HG03378 (cell line): ENCODE data around the gene ANO10.

ENCODE experiments used
- ATAC-seq: cut with Tn5 transposase; IDR thresholded peaks from one replicate; pipeline ENCODE4 v1.9.1; 2021; ENCODE audit warnings: mild to moderate bottlenecking, moderate library complexity; ENCODE audit not compliant: unreplicated experiment

Gene ANO10

GRCh38 chr3:43426388-43426787 lies 195.4 kb downstream of the ANO10 start:
- ATAC-seq: no peak

- no peak for ATAC-seq
Observed at GRCh38 chr3:43425829-43426228, 196.0 kb downstream of the ANO10 start.

DNA sequence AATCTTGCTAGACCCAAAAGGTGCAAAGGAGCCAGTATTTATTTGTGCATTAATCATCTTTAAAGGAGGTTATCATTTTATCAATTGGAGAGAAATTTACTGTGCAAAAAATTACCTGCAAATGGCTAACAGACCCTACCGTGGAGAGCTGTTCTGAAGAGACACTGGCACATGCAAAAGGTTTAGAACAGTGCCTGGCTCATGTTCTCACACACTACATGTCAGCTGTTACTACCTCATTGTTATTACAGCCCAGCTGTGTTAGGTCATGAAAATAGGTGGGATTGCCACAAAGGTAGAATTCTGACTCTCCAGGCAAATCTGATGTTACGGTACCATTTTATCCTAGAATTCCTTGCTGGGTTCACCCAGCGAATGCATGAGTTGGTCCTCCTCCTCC lies 198.2 kb downstream of the ANO10 start:
- ATAC-seq: no peak

GRCh38 chr3:43423142-43423541 lies 198.7 kb downstream of the ANO10 start:
- no peak for ATAC-seq

- no peak for ATAC-seq
Observed at GRCh38 chr3:43418601-43419272, 203.1 kb downstream of the ANO10 start.

GRCh38 chr3:43417133-43417532 lies 204.7 kb downstream of the ANO10 start:
- ATAC-seq: no peak

DNA sequence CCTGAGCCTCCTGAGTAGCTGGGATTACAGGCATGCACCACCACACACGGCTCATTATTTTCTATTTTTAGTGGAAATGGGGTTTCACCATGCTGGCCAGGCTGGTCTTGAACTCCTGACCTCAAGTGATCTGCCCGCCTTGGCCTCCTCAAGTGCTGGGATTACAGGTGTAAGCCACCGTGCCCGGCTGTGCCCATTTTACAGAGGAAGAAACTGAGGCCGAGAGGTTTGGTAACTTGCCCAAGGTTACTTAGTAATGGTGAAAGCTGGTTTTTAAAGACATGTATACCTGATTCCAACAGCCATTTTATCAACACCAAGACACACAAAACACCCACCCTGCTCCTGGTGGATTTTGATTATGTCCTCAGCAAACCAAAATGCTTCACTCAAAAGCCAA lies 206.7 kb downstream of the ANO10 start:
- ATAC-seq: no peak

DNA sequence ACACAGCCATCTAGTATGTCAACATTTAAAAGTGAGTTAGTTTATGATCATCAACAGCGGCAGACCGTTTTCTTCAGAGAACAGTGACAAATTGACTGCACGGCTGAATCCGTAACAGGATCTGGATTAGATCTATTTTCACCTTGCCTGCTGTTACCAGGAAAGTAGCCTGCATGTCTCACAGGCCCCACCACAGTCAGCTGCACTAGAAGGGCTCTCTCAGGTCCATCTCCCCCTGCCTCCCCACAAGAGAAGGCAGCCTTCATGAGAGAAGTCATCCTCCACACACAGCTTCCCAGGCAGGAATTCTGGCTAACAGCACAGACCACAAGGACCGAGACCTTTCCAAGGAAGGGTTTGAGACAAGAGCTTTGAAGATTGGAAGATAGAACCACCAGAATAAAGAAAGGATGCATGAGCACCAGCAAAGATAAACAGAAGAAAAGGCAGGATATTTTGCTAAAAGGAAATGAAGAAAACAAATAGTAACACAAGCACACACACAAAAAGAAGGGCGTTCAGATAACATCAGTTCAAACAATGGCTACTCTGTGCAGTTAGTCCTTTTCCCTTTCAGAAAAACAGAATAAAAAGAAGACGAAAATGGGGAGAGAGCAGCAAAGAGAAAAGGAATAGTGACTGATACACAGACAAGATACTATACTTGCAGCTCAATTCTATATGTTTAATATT lies 208.0 kb downstream of the ANO10 start:
- ATAC-seq: no peak

- ATAC-seq: no peak
Observed at GRCh38 chr3:43411429-43411828, 210.4 kb downstream of the ANO10 start.

GRCh38 chr3:43410592-43410991 lies 211.2 kb downstream of the ANO10 start:
- ATAC-seq: no peak

GRCh38 chr3:43409506-43409905 lies 212.3 kb downstream of the ANO10 start:
- ATAC-seq: no peak

GRCh38 chr3:43406643-43407023 lies 215.2 kb downstream of the ANO10 start:
- no peak for ATAC-seq

GRCh38 chr3:43405888-43406642 lies 215.7 kb downstream of the ANO10 start:
- no peak for ATAC-seq

DNA sequence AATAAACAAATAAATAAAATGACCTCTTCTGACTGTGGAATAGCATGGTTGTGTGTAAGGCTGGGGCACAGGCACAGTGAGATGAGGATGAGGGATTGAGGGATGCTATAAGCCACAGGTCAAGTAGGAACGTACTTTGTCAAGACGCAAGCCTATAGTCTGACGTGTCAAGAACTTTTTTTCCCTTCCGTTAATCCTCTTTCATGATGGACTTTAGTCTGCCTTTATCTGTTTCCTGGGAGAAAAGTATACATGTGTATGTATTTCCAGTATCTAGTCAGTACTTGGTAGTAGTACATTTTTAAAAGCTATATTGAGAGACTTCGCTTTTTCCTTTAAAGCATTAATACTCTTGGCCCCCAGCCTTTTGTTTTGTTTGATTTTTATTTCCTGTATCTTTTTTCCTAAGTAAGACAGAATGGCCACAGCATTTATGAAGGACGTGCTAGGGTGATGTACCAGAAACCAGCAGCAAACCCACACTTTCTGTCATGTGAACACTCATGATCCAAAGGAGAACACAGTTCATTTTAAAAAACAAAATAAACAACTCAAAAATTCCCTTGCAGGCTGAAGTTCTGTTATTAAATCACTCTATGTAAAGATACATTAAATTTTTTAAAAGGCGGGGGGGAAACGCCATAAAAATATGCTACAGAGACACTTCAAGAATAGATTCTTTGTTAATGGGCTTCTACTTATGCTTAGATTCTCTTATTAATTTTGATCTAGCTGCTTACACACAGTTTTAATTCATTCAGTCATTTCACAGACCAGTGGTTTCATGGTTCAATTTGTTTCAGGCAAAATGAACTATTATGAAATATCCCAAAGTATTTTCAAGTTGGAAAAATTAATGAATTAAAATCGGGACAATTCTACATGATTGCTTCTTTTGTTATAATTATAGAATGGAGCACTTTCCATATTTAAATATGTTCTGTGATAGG lies 220.8 kb downstream of the ANO10 start:
- ATAC-seq: no peak

- ATAC-seq: no peak
Observed at GRCh38 chr3:43400167-43400566, 221.6 kb downstream of the ANO10 start.

DNA sequence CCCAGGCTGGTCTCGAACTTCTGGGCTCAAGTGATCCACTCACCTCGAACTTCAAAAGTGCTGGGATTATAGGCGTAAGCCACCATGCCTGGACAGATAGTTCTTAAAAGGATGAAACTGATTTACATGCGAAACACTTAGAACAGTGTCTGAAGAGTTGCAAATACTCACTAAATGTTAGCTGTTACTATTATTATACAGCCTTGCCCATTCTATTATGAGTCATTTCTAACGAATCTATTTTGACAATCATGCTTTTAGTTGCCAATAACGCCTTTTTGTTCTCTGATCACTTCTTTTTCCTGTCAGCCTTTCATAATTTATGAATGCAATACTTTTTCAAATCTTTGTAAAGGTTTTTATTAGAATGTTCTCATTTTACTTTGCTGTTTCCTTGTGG lies 222.8 kb downstream of the ANO10 start:
- ATAC-seq: no peak

- ATAC-seq: no peak
Observed at GRCh38 chr3:43394041-43394554, 227.7 kb downstream of the ANO10 start.

- no peak for ATAC-seq
Observed at GRCh38 chr3:43391621-43392020, 230.2 kb downstream of the ANO10 start.

GRCh38 chr3:43390255-43390588 lies 231.6 kb downstream of the ANO10 start:
- no peak for ATAC-seq

DNA sequence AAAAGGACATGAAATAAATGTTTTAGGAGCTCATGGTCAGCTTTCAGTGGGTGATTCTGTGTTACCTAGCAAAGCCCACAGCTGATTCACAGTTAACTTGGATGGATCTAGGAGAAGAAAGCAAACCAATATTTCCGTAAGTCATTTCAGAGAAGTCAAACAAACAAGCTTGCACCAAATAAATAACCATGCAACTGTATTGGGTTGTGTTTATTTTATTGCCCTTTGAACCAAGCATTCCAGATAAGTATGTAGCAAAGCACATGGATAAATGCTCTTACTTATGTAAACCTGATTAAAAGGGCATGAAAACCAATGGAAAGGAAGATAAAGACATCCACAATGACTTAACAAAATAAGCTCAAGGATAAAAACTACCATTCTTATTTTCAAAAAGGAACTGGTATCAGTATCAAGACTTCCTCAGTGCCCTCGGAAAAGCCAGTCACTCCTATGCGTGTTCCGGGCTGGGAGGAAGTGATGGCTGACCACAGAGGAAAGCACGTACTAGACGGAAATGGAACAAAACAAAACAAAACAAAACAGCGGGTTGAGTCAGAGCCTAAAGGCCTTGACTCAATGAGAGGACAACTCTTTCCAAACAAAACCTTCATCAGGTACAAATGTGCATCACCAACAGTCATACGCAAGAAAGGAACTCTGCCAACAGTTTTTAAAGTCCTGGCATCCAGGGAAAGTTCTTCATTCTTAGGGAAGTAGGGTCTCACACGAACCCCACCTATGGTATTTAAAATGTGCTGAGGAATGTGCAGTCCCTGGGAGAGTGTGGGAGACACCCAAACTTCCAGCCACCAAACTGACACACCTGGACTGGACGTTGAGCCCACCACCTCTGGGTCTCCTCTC lies 232.2 kb downstream of the ANO10 start:
- ATAC-seq: no peak
